ENCODE data around the gene MKLN1.

MKLN1 gene

GRCh38 chr7:131355917-131356777 is 28.5 kb downstream of the MKLN1 start:
- no peak for DNase-seq

DNA sequence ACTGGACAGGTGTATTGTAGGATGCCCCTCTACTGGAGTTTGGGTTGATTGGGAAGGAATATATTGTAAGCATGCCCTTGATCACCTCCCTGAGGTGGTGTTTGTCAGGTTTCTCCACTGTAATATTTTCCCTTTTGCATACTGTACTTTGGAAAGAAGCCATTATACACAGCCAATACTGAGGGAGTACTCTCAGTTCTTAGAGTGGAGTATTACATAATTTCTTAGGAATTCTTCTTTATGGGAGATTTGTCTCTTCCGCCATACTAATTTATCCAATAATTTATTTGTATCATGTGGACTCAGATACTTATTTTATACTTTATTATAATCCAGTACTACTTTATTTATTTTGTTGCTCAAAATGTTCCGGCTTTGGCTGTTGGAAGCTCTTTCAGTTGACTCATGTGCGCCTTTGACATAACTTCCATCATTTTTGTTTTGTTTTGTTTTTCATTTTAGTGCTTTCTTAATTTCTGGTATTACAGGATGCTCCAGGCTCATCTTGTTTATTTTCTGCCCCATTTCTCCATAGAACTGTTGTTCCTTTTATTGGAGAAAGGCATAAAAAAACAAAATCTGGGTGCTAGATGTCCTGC is 29.7 kb downstream of the MKLN1 start:
- no peak for DNase-seq

GRCh38 chr7:131358636-131359035 is 31.0 kb downstream of the MKLN1 start:
- no peak for DNase-seq

DNA sequence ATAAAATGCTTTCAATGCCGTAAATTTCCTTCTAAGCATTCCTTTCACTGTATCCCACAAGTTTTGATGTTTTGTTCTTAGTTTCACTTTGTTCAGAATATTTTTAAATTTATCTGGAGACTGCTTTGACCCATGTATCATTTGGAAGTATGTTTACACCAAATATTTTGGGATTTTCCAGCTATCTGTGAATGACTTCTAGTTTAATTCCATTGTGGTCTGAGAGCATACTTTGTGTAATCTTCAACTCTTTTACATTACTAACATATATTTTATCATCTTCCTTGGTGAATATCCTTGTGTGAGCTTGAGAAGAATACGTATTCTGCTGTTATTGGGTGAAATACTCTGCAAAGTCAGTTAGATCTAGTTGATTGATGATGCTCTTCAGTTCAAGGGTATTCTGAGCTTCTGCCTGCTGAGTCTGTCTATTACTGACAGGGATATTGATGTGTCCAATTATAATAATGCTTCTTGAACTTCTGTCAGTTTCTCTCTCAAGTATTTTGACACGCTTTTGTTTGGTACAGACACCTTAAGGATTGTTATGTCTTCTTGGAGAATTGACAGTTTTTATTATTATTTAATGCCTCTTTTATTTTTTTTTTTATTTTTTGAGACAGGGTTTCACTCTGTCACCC is 31.6 kb downstream of the MKLN1 start:
- DNase-seq = no peak

DNA sequence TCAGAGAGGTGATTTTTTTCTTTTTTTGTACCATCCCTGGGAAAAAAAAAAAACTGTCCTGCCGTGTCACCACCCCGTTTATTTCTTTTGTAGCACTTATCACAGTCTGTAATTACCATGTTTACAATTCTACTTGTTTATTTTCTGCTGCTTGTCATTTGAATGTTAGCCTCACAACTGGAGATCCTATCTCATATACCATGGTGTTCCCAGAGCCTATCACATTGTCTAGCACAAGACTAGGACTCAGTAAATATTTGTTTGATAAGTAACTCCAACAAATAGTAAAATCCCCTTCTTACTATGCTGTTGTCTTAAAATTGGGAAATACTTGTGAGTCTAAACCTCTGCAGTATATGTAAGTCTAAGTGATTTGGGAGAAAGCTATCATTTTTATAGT is 36.0 kb downstream of the MKLN1 start:
- DNase-seq = no peak

DNA sequence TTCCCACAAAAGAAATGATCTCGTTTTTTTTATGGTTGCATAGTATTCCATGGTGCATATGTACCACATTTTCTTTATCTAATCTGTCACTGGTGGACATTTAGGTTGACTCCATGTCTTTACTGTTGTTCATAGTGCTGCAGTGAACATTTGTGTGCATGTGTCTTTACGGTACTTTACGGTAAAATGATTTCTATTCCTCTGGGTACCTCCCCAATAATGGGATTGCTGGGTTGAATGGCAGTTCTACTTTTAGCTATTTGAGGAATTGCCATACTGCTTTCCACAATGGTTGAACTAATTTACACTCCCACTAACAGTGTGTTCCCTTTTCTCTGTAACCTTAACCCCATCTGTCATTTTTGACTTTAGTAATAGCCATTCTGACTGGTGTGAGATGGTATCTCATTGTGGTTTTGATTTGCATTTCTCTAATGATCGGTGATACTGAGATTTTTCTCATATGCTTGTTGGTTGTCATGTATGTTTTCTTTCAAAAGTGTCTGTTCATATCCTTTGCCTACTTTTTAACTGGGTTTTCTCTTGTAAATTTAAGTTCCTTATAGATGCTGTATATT is 37.2 kb downstream of the MKLN1 start:
- no peak for DNase-seq

GRCh38 chr7:131365838-131366237 is 38.2 kb downstream of the MKLN1 start:
- DNase-seq = no peak

DNA sequence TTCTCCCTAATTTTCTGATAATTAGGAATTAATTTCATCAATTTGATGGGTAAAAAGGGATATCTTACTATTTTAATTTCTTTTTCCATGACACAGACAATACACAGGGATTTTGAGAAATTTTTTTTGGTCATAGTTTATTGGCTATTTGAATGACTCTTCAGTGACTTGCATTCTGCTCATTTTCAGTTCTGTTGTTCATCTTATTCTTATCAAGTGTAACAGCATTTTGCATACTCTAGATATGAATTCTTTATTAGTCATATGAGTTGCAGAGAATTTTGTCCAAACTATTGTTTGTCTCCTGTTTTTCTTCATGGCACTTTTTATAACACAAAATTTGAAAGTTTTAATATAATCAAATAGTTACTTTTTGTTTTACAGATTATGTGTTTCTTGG is 41.7 kb downstream of the MKLN1 start:
- no peak for DNase-seq

GRCh38 chr7:131370523-131370968 is 42.9 kb downstream of the MKLN1 start:
- DNase-seq = no peak

DNA sequence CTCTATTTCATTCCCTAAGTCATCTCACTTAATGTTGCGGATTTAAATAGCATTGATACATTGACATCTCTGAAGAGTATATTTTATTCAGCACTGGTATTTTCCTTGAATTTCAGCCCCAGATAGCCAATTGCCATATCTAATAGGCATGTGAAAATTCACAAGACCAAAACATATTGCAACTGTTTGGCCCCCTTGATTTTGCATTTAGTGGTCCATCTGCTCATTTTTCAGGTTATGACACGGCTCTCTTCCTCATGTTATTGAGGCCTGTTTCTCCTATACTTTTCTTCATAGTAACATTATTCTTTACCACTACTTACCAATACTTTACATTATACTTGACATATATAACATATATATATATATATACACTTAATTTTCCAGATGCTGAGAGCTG is 43.7 kb downstream of the MKLN1 start:
- no peak for DNase-seq

DNA sequence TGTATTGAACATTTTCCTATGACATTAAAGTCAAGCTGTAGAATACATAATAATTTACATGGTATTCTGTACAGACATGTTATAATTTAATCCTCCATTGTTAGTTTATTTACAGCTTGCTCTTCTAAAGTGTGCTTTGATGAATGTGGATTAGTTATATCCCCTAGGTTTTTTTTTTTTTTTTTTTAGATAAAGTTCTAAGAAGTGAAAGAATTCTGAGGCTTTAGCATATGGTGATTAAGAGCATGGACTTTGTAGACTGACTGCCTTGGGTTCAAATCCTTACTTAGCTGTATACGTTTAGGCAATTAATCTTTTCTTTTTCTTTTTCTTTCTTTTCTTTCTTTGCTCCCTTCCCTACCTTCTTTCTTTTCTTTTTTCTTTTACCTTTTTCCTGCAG is 44.9 kb downstream of the MKLN1 start:
- no peak for DNase-seq

- no peak for DNase-seq
Measured at GRCh38 chr7:131374821-131375220, 47.1 kb downstream of the MKLN1 start.

DNA sequence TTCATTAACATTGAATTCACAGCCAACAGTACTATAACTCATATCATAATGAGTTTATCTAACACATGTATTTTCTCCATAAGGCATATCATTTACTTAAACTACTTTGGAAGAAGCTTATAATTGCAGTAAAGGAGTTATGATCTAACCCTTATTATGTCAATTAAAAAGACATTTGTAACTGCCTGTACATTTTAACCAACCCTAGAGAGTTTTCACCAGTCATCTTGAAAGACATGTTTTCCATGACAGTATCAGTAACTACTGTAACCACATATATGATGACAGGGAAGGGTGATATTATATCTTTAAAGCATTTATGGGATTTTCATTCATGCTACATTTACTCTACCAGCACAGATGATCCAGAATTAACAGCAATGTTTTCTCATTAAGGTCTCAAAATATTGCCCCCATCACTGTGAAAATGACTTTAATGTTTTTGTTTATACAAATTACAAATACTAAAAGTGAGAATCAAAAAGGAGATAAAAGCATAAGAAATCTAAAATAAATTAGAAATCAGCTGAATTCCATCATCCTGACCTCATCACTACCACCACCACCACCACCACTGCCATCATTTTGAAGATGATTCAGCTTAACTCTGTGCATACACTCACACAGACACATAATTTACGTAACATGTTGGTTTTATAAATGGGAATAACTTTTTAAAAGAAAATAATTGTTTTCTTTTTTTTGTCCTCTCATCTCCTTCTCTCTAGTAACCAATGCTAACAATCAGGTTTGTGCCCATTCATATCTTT is 53.6 kb downstream of the MKLN1 start:
- DNase-seq = no peak

DNA sequence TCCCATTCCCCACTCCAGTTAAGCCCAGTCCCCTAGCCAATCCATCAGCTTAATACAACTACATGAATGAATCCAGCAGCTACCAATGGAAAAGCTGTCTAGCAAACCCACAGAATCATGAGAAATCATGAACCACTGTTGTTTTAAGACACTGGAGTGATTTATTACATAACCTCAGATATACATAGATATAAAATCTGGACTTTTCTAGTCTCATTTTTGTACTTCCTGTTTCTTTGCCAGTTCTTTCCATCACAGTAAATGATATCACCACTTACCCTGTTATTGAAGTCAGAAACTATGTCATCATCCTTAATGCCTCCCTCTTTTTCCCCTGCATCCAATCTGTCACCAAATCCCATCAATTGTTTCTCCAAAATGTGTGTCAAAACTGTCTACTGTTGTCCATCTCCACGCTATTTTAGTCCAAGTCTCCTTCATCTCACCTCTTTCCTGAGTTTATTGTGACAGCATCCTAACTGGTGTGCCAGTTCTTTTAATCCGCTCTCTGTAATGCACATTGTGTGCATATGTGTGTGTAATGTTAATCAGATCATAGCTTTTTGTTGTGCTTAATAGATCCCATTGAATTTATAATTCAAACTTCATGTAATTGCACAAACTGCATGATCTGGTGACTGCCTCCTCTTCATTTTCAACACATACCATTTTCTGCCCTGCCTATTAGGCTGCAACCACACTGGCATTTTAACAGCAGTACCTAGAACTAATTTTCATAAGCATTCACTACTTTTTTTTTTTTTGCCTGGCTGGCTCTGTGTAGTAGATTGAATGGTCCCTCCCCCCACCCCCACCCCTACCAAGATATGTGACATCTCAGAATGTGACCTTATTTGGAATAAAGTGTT is 56.0 kb downstream of the MKLN1 start:
- no peak for DNase-seq

DNA sequence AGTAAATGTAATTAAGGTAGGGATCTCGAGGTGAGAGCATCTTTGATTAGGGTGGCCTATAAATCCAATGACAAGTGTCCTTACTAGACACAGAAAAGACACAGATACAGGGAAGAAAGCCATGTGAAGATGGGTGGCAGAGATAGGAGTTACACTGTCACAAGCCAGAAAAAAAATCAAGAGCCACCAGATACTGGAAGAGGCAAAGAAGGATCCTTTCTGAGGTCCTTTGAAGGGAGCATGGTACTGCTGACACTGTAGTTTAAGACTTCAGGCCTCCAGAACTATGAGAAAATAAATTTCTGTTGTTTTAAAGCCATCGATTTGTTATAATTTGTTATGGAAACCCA is 56.6 kb downstream of the MKLN1 start:
- no peak for DNase-seq

DNA sequence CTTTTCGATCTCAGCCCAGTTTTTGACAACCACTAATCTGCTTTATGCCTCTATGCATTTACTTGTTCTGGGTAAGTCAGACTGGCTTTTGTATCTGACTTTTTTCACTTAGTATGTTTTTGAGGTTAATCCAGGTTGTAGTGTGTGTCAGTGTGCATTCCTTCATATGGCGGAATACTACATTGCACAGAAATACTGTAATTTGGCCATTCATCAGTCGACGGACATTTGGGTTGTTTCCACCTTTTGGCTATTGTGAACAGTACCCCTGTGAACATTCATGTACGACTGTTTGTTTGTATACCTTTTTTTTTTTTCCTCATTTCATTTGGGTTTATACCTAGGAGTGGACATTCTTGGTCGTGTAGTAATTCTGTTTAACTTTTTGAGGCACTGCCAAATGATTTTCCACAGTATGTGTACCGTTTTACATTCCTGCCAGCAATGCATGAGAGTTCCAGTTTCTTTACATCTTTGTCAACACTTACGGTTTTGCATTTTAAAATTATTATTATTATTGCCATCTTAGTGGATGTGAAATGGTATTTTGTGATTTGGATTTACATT is 57.4 kb downstream of the MKLN1 start:
- no peak for DNase-seq

GRCh38 chr7:131388126-131388525 is 60.5 kb downstream of the MKLN1 start:
- no peak for DNase-seq

DNA sequence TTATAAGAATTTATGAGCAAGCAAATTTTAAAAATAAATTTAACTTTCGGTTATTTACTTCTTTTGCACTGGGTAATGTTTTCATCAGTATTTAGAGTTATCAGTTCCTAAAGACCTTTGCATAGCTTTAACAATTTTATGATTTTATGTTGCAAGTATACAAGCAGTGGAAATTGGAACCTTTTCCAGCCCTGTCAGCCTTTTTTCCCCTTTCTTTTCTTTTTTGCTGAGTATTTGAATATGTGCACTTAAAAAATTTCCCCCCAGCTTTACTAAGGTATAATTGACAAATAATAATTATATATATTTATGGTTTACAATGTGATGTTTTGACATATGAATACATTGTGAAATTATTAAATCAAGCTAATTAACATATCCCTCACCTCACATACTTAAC is 62.6 kb downstream of the MKLN1 start:
- DNase-seq = no peak

DNA sequence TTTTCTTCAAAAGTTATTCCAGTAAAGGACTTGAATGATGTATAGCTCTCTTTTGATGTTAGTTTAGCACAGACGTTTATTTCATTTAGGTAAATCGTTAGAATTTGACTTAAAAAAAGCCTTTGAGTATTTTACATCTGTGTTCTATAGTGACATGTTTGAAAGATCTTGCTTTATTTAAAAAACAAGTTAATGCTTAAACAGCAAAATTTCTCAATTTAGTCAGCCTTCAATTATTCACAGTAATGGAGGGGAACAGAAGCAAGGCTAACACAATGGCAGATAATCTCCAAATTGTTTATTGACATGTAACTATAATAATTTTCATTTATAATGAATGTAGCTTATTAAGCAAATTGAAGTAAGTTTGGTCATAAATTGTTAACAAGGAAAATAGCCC is 63.5 kb downstream of the MKLN1 start:
- no peak for DNase-seq

GRCh38 chr7:131400681-131401176 is 73.1 kb downstream of the MKLN1 start:
- no peak for DNase-seq

DNA sequence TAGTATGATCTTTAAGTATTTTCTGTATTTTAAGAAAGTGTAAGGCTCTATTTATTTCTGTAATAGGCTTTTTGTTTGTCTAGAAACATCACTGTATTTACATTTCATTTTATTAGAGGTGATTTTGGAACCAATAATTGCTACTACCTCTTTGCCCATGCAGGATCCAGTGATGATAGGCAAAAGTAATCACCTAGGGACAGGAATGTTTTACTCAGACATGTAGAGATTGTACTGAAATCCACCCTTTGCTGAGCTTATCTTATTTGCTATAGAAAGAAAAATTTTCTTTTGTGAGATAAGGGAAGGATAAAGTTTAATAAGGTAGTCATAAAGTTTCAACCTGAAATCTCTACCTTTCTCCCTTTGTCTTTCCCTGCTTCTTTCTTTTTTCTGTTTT is 73.5 kb downstream of the MKLN1 start:
- DNase-seq = no peak

All from left hindlimb (tissue), 1 donor.